Karpas-422 (cell line): ENCODE results near the gene OXNAD1. TPM values are rescaled to one million over a fixed set of nuclear protein-coding genes. Genes with fewer than 3 reads are reported as not detected.

ENCODE experiments used
- DNase-seq: peaks from one replicate; pipeline ENCODE4 v3.0.0-alpha.2; 2015
- H2AFZ ChIP-seq: fragments of 200-600 bp; sonication (generic); 2 replicates; pipeline ENCODE4 v1.6.1; 2014; ENCODE audit warnings: antibody characterized with exemption, low read length, mixed read lengths
- H3K27ac ChIP-seq: fragments of 200-600 bp; sonication (generic); 2 replicates; pipeline ENCODE4 v1.5.1; 2014; ENCODE audit warnings: mild to moderate bottlenecking, low read length, moderate library complexity
- H3K27me3 ChIP-seq: fragments of 200-600 bp; sonication (generic); 2 replicates; pipeline ENCODE4 v1.6.1; 2014; ENCODE audit warnings: low read length, mixed read lengths
- H3K36me3 ChIP-seq: fragments of 200-600 bp; sonication (generic); 2 replicates; pipeline ENCODE4 v1.6.1; 2014; ENCODE audit warnings: low read length, mixed read lengths; ENCODE audit not compliant: insufficient read depth
- H3K4me1 ChIP-seq: fragments of 200-600 bp; sonication (generic); 2 replicates; pipeline ENCODE4 v1.6.1; 2014; ENCODE audit warnings: mild to moderate bottlenecking, low read length, mixed read lengths
- H3K4me2 ChIP-seq: fragments of 200-600 bp; sonication (generic); 2 replicates; pipeline ENCODE4 v1.6.1; 2014; ENCODE audit warnings: low read length, low read depth, mild to moderate bottlenecking; ENCODE audit not compliant: poor library complexity, severe bottlenecking
- H3K4me3 ChIP-seq: fragments of 200-600 bp; sonication (generic); 2 replicates; pipeline ENCODE4 v1.5.1; 2014; ENCODE audit warnings: mild to moderate bottlenecking, antibody characterized with exemption, low read length, mixed read lengths
- H3K79me2 ChIP-seq: fragments of 200-600 bp; sonication (generic); 2 replicates; pipeline ENCODE4 v1.6.1; 2014; ENCODE audit warnings: mild to moderate bottlenecking, low read length, mixed read lengths
- H3K9ac ChIP-seq: fragments of 200-600 bp; sonication (generic); 2 replicates; pipeline ENCODE4 v1.6.0; 2014; ENCODE audit warnings: low read length
- H3K9me2 ChIP-seq: fragments of 200-600 bp; sonication (generic), shearing (Covaris generic); replicated peaks from 2 replicates; pipeline ENCODE4 v1.6.0; 2014; ENCODE audit warnings: mild to moderate bottlenecking, low read length, moderate library complexity; ENCODE audit not compliant: insufficient read depth
- H3K9me3 ChIP-seq: fragments of 300-700, 200-600 bp; sonication (generic); 2 replicates; pipeline ENCODE4 v1.6.1; 2014; ENCODE audit warnings: low read length, mixed read lengths
- H4K20me1 ChIP-seq: fragments of 200-600 bp; sonication (generic); 2 replicates; pipeline ENCODE4 v1.6.1; 2014; ENCODE audit warnings: mild to moderate bottlenecking, antibody characterized with exemption, low read length, low read depth; ENCODE audit not compliant: insufficient read depth
- total RNA-seq: library from RNA; depleted of rRNA; stranded (reverse); fragments of >200 nt; shearing (Covaris generic); gene quantifications from 2 replicates; pipeline ENCODE4 v1.2.3, GENCODE V29; 2014; ENCODE audit warnings: low replicate concordance

Gene OXNAD1
- total RNA-seq, 1 experiment from 2014 or later = 30.3 TPM

DNA sequence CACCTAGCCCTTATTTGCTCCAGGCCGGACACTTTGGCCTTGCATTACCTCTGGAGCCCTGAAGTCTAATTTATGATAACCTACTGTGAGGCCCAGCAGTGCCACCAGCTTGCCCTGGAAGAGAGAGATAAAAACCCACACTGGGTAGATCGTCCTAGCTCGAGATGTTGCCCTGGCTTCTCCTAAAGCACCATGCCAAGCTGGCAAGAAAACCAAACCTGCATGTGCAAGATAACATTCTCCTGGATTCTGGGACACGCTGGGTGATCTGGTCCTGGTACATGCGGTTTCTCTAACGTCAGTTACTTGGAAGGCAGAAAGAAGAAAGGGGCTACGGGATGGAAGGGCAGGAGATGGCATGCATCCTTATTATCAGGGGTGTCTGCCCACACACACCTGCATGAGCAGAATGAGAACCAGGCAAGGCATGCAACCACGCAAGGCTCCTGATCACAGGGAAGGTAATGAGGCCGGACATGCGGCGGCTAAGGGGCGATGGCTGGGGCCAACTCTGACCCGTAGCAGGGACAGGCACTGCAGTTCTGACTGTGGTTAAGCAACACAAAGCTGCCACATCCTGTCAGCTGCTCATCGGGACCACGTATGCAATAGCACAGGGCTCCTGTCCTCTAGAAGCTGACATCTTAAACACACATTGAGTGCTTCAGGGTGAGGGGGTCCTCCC, 73.0 kb downstream of the OXNAD1 start:
- H3K36me3 ChIP-seq = peaks cover 61% of the 10 kb centered on the region
- no peak overlapping the region for H3K27ac ChIP-seq
- no peak for DNase-seq
- no peak overlapping the region for H3K4me2 ChIP-seq
- no peak overlapping the region for H2AFZ ChIP-seq
- no peaks in the 10 kb centered on the region for H3K27me3 ChIP-seq
- no peak overlapping the region for H3K4me3 ChIP-seq
- no peaks in the 10 kb centered on the region for H3K9me3 ChIP-seq
- no peaks in the 10 kb centered on the region for H4K20me1 ChIP-seq
- H3K9ac ChIP-seq = no peak overlapping the region
- H3K9me2 ChIP-seq = no peaks in the 10 kb centered on the region
- peaks cover 75% of the 10 kb centered on the region for H3K79me2 ChIP-seq
- peaks cover 29% of the 10 kb centered on the region for H3K4me1 ChIP-seq

DNA sequence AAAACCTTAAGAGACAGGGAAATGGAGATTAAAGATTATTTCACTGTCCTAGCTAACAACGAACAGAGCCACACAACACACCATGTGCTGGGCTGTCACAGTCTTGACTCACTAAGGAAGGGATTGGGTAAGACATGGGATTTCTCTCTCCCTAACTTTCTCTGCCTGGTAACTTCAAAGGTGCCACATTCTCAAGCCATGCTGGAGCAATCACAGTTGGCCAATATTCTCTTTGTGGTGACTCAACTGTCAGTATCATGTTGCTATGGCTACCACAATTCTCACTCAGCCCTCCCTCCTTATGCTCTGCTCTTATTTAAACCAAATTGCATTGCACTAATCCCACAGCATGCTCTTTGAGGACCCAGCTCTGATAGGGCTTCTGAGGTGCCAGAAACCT, 74.0 kb downstream of the OXNAD1 start:
- H2AFZ ChIP-seq = no peak overlapping the region
- H3K36me3 ChIP-seq = peaks cover 66% of the 10 kb centered on the region
- H4K20me1 ChIP-seq = no peaks in the 10 kb centered on the region
- H3K4me2 ChIP-seq = no peak overlapping the region
- peaks cover 82% of the 10 kb centered on the region for H3K79me2 ChIP-seq
- no peaks in the 10 kb centered on the region for H3K9me2 ChIP-seq
- H3K27ac ChIP-seq = 0 out of 2 replicates have a peak overlapping the region, but pooled peaks have one; percentile 0
- no peak overlapping the region for H3K4me3 ChIP-seq
- no peaks in the 10 kb centered on the region for H3K9me3 ChIP-seq
- DNase-seq = no peak
- no peak overlapping the region for H3K9ac ChIP-seq
- H3K4me1 ChIP-seq = peaks cover 30% of the 10 kb centered on the region
- no peaks in the 10 kb centered on the region for H3K27me3 ChIP-seq

DNA sequence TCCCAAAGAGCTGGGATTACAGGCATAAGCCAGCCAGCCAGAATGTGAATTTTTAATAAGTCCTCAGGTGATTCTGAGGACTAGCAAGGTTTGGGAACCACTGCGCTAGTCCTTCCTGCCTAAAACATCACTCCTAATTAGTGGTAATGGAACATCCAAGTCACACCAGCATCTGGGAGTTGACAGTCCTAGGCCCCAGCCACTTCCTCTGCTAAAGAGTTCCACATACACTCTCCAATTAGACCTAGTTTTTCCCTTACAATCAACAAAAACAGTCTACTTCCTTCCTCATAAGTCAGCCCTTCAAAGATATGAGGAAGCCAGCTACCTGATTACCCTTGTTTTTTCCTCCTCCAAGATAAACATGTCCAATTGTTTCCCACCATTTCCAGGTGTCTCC, 78.1 kb downstream of the OXNAD1 start:
- H4K20me1 ChIP-seq = no peaks in the 10 kb centered on the region
- H3K9me3 ChIP-seq = no peaks in the 10 kb centered on the region
- no peak overlapping the region for H3K27ac ChIP-seq
- H3K79me2 ChIP-seq = peaks cover 80% of the 10 kb centered on the region
- no peak for DNase-seq
- no peak overlapping the region for H2AFZ ChIP-seq
- no peaks in the 10 kb centered on the region for H3K27me3 ChIP-seq
- peaks cover 85% of the 10 kb centered on the region for H3K36me3 ChIP-seq
- H3K4me1 ChIP-seq = peaks cover 30% of the 10 kb centered on the region
- no peak overlapping the region for H3K4me3 ChIP-seq
- H3K4me2 ChIP-seq = no peak overlapping the region
- H3K9ac ChIP-seq = no peak overlapping the region
- no peaks in the 10 kb centered on the region for H3K9me2 ChIP-seq

DNA sequence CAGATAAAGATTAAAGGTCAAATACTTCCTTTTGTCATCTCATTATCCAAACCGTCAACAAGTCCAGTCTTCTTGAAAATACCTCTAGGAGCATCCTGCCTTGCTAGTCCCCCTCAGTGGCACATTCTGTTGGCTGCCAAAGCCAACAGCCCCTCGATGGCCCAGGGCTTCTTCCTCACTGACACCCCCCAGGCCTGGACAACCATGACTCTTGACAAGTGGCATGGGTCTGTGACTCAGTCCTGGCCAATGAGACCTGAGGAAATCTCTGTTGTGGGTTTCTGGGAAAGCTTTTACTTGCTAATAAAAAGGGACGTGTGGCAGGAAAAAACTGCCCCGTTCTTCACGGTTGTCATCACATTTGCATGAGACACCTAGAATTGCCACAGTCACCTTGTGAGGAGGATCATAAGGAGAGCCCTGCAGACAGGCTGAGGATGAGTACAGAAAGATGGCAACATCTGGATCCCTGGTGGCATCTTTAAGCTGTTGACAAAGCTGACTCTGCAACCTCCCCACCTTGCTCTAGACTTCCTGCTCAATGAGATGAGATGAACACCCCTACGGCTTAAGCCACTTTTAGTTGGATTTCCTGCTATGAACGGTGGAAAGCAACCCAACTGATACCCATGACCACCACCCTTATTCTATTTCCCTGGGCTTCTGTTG, 81.5 kb downstream of the OXNAD1 start:
- Histone ChIP-seq H3K27ac (no peak overlapping the region), H2AFZ (no peak overlapping the region), H3K4me3 (no peak overlapping the region), H3K4me1 (peaks cover 13% of the 10 kb centered on the region), H3K9me3 (no peaks in the 10 kb centered on the region), H3K9me2 (no peaks in the 10 kb centered on the region), H3K79me2 (peaks cover 85% of the 10 kb centered on the region), H3K36me3 (peaks cover 94% of the 10 kb centered on the region), H3K27me3 (no peaks in the 10 kb centered on the region), H3K4me2 (no peak overlapping the region), H4K20me1 (no peaks in the 10 kb centered on the region), H3K9ac (no peak overlapping the region)
- no peak for DNase-seq

DNA sequence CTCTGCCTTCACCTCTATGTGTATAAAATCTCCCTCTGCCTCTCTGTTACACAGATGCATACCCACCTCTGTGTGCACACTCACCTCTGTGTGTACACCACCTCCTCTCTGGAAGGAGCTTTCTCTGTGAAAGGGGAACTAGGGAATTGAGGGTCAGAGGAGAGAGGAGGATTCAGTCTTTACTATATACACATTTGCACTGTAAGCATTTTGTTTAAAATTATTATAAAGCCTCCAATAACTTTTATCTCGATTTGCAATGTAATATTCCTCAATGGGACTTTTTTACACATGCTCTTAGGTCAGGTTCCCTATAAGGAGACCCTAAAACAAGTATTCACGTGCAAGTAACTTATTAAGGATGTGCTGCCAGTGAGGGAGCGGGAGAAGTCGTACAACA, 82.5 kb downstream of the OXNAD1 start:
- H3K9ac ChIP-seq = no peak overlapping the region
- no peaks in the 10 kb centered on the region for H3K27me3 ChIP-seq
- DNase-seq = no peak
- H4K20me1 ChIP-seq = no peaks in the 10 kb centered on the region
- H3K4me1 ChIP-seq = peaks cover 16% of the 10 kb centered on the region
- H3K4me3 ChIP-seq = no peak overlapping the region
- no peaks in the 10 kb centered on the region for H3K9me2 ChIP-seq
- H2AFZ ChIP-seq = no peak overlapping the region
- H3K79me2 ChIP-seq = peaks cover 88% of the 10 kb centered on the region
- no peak overlapping the region for H3K27ac ChIP-seq
- H3K36me3 ChIP-seq = peaks cover 95% of the 10 kb centered on the region
- H3K4me2 ChIP-seq = no peak overlapping the region
- H3K9me3 ChIP-seq = no peaks in the 10 kb centered on the region

DNA sequence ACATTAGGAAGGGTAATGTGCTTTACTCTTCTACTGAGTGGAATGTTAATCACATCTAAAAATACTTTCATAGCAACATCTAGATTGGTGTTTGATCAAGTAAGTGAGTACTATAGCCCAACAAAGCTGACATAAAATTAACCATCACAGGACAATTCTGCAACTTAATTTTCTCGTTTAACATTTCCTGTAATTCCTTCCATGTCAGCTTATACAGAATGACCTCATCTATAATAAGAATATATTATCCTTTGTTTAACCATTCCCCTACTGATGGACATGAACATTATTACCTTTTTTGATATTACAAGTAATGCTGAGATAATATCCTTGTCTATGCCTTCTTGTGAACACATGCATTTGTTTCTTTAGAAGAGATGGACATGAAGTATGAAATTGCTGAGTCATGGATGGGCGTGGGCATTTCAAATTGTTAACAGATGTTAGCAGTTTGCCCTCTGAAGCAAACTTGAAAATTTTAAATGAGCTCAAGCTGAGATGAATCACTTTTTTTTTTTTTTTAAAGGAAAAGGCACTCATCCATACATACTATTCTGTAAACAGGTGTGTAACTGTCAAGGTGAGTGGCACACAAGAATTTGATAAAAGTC, 85.1 kb downstream of the OXNAD1 start:
- Histone ChIP-seq H3K27ac (peak overlapping the region; percentile 41), H4K20me1 (no peaks in the 10 kb centered on the region), H3K79me2 (peaks cover 92% of the 10 kb centered on the region), H3K9me2 (no peaks in the 10 kb centered on the region), H3K27me3 (no peaks in the 10 kb centered on the region), H3K36me3 (peaks cover 99% of the 10 kb centered on the region), H3K9ac (no peak overlapping the region), H3K9me3 (no peaks in the 10 kb centered on the region), H3K4me2 (no peak overlapping the region), H2AFZ (no peak overlapping the region), H3K4me3 (no peak overlapping the region), H3K4me1 (peaks cover 39% of the 10 kb centered on the region)
- no peak for DNase-seq

DNA sequence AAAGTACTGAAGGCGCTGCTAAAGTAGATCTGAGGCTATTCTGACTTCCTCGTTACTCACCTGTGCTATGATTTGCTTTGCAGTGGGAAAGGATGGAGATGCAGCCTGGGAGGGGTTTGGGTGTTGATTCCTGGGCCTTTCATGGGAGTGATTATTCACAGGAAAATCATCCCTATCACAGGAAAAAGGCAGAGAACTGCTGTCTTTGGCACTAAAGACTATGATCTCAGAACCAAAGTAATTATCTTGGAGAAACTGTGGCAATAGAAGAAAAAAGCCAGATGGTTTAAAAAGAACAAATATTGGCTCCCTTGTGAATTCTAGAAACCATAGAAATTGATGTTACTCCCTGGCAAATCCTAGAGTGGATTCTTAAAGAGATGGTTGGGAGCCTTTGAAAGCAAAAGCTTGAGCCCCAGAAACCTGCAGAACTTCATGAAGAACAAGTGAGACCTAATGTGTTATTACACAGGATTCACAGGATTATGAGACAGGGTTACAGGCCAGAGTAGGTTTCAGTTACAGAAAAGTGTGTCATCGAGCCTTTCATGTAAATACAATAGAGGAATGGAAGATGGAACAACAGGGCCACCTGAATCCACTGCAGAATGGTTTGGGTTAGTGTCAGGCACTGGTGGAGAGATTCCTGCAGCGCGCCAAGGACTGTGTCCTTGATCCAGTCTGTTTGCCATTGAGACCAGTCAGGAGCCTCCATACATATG, 85.7 kb downstream of the OXNAD1 start:
- no peak for DNase-seq
- no peak overlapping the region for H3K9ac ChIP-seq
- H3K27ac ChIP-seq = peak overlapping the region; percentile 41; the same call in 1 of the 2 replicates
- H3K4me2 ChIP-seq = no peak overlapping the region
- H3K4me3 ChIP-seq = no peak overlapping the region
- no peaks in the 10 kb centered on the region for H3K9me2 ChIP-seq
- peaks cover 91% of the 10 kb centered on the region for H3K79me2 ChIP-seq
- no peaks in the 10 kb centered on the region for H3K9me3 ChIP-seq
- no peaks in the 10 kb centered on the region for H4K20me1 ChIP-seq
- H3K4me1 ChIP-seq = peaks cover 40% of the 10 kb centered on the region
- H3K36me3 ChIP-seq = peaks cover 99% of the 10 kb centered on the region
- H3K27me3 ChIP-seq = no peaks in the 10 kb centered on the region
- no peak overlapping the region for H2AFZ ChIP-seq

DNA sequence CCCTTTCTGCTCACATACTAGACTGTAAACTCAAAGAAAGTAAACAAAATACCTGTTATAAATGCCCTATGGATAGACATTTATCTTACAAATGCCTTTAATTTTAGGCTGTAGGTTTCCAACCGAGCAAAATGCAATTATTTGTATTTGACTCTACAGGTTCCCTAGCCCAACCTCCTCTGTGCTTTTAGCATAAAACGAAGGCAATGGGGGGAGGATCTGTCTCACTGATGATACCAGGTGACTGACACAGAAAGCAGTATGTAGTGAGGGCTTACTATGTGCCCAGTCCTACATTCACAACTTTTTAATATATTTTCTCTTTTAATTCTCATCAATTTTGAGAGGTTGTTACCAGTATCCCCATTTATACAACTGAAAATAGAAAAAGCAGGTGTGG, 87.4 kb downstream of the OXNAD1 start:
- Histone ChIP-seq H3K4me3 (no peak overlapping the region), H3K79me2 (peaks cover 90% of the 10 kb centered on the region), H2AFZ (no peak overlapping the region), H3K4me1 (peaks cover 44% of the 10 kb centered on the region), H3K9me3 (no peaks in the 10 kb centered on the region), H3K4me2 (no peak overlapping the region), H3K27me3 (no peaks in the 10 kb centered on the region), H3K9me2 (no peaks in the 10 kb centered on the region), H4K20me1 (no peaks in the 10 kb centered on the region), H3K27ac (peak overlapping the region; percentile 41; the same call in 1 of the 2 replicates), H3K36me3 (peaks cover 96% of the 10 kb centered on the region), H3K9ac (no peak overlapping the region)
- no peak for DNase-seq
